ENCODE measurements around the gene PILRA. TPM values are rescaled to one million over a fixed set of nuclear protein-coding genes. Genes with fewer than 3 reads are reported as not detected.

PILRA gene
- total RNA-seq, 1 experiment from 2014 or later = 3.2 TPM

DNA sequence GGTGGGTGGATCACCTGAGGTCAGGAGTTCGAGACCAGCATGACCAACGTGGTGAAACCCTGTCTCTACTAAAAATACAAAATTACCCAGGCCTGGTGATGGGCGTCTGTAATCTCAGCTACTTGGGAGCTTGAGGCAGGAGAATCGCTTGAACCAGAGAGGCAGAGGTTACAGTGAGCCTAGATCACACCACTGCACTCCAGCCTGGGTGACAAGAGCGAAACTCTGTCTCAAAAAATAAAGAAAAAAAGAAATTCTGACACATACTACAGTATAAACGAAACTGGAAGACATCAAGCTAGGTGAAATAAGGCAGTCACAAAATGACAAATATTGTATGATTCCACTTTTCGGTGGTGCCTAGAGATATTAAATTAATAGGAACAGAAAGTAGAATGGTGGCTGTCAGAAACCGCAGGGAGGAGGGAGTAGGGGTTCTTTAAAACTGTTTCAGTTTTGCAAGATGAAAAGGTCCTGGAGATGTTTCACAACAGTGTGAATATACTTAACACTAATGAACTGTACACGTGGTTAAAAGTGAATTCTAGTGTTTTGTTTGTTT, 23.2 kb downstream of the PILRA start:
- no CpG with 5 or more reads among the region's 9 CpGs for WGBS (ENCODE audit: extremely low coverage, insufficient read length, low lambda C conversion rate)
- no peak overlapping the region for H3K4me3 Mint-ChIP-seq

More for the DNA sequence above, 23.2 kb downstream of the PILRA start:
- H3K9me3 ChIP-seq (ENCODE audit: control insufficient read depth, low read depth, low read length) = no peaks in the 10 kb centered on the region
- H2AK5ac ChIP-seq (ENCODE audit: insufficient read length, low read length) = no peak overlapping the region
- no peak overlapping the region for H3K56ac ChIP-seq (ENCODE audit: insufficient read length, low read depth, low read length)
- no peak overlapping the region for H3K4ac ChIP-seq (ENCODE audit: low read depth, low read length)
- no peak overlapping the region for H3K27ac ChIP-seq (ENCODE audit: insufficient read length, low read depth, low read length)
- H3K79me2 ChIP-seq (ENCODE audit: insufficient read depth, low read length) = no peaks in the 10 kb centered on the region
- no peak overlapping the region for H4K5ac ChIP-seq (ENCODE audit: insufficient read length, low read depth, low read length)
- Mint-ChIP-seq H3K36me3 (ENCODE audit: insufficient read depth in 1 of 3, low read depth in 3 of 3) (no peaks in the 10 kb centered on the region), H3K9me3 (no peaks in the 10 kb centered on the region), H3K27ac (no peak overlapping the region), H3K27me3 (ENCODE audit: low read depth) (peaks cover 37% of the 10 kb centered on the region), H3K4me1 (peaks cover 16 to 34% of the 10 kb centered on the region in 2 experiments)
- H3K9ac ChIP-seq (ENCODE audit: extremely low read depth, insufficient read length, low read length) = no peak overlapping the region
- H2AFZ ChIP-seq (ENCODE audit: low read length) = no peak overlapping the region
- H3K18ac ChIP-seq (ENCODE audit: insufficient read length, low read depth, low read length) = no peak overlapping the region
- H2BK15ac ChIP-seq (ENCODE audit: low read depth, low read length) = no peak overlapping the region
- H2BK20ac ChIP-seq (ENCODE audit: low read depth, low read length, poor library complexity, severe bottlenecking) = no peak overlapping the region
- no peak overlapping the region for H3T11ph ChIP-seq (ENCODE audit: low read length)
- H4K8ac ChIP-seq (replicated peaks; ENCODE audit: insufficient read length, low read depth, low read length) = no peak overlapping the region
- no peak overlapping the region for H3K14ac ChIP-seq (ENCODE audit: insufficient read depth, low read length)
- H4K91ac ChIP-seq (ENCODE audit: insufficient read length, low read depth, low read length) = no peak overlapping the region
- no peak overlapping the region for H3K23ac ChIP-seq (ENCODE audit: insufficient read length, low read depth, low read length)
- no peak overlapping the region for H2BK120ac ChIP-seq (ENCODE audit: low read depth, low read length, poor library complexity, severe bottlenecking)
- no peak for DNase-seq
- H2BK12ac ChIP-seq (ENCODE audit: insufficient read length, low read depth, low read length) = no peak overlapping the region
- no peaks in the 10 kb centered on the region for H3K27me3 ChIP-seq (ENCODE audit: insufficient read depth, low read length)
- no peaks in the 10 kb centered on the region for H3K79me1 ChIP-seq (ENCODE audit: insufficient read depth, low read depth, low read length, poor library complexity, severe bottlenecking)
- H3K4me2 ChIP-seq (ENCODE audit: insufficient read depth, insufficient read length, low read length) = no peak overlapping the region
- peaks cover 2% of the 10 kb centered on the region for H3K23me2 ChIP-seq (ENCODE audit: insufficient read length, low read depth, low read length, poor library complexity, severe bottlenecking)
- H3K4me1 ChIP-seq (ENCODE audit: insufficient read depth, low read length) = no peaks in the 10 kb centered on the region
- TF ChIP-seq, protein P1, sequence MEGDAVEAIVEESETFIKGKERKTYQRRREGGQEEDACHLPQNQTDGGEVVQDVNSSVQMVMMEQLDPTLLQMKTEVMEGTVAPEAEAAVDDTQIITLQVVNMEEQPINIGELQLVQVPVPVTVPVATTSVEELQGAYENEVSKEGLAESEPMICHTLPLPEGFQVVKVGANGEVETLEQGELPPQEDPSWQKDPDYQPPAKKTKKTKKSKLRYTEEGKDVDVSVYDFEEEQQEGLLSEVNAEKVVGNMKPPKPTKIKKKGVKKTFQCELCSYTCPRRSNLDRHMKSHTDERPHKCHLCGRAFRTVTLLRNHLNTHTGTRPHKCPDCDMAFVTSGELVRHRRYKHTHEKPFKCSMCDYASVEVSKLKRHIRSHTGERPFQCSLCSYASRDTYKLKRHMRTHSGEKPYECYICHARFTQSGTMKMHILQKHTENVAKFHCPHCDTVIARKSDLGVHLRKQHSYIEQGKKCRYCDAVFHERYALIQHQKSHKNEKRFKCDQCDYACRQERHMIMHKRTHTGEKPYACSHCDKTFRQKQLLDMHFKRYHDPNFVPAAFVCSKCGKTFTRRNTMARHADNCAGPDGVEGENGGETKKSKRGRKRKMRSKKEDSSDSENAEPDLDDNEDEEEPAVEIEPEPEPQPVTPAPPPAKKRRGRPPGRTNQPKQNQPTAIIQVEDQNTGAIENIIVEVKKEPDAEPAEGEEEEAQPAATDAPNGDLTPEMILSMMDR (conservative IDR thresholded peaks at IDR 0.05) = no peak
- no peaks in the 10 kb centered on the region for H4K20me1 ChIP-seq (ENCODE audit: control insufficient read depth, insufficient read depth, insufficient read length)
- no peak overlapping the region for H2BK5ac ChIP-seq (ENCODE audit: insufficient read length, low read length)

Data from H9 (cell line).